GM19372 (cell line): ENCODE measurements around the gene LTK.

Source experiments
- ATAC-seq: cut with Tn5 transposase; IDR thresholded peaks from one replicate; pipeline ENCODE4 v1.9.1; 2021; ENCODE audit warnings: mild to moderate bottlenecking, low read depth, moderate library complexity; ENCODE audit not compliant: unreplicated experiment

Gene LTK

GRCh38 chr15:41513506-41514227 is at the start of gene LTK:
Gene LTK (minus strand): TSS chr15:41513827. CDS start chr15:41513709, 118 bp downstream.
- no peak for ATAC-seq

GRCh38 chr15:41562784-41563198 is 49.2 kb upstream of the LTK start:
- ATAC-seq, result no peak

- ATAC-seq, result no peak
Measured at GRCh38 chr15:41562244-41562643, 48.6 kb upstream of the LTK start.

- ATAC-seq, result no peak
Measured at GRCh38 chr15:41561777-41562145, 48.1 kb upstream of the LTK start.

GRCh38 chr15:41561104-41561776 is 47.6 kb upstream of the LTK start:
- no peak for ATAC-seq

- ATAC-seq, result no peak
Measured at GRCh38 chr15:41560572-41560874, 46.9 kb upstream of the LTK start.

GRCh38 chr15:41559239-41559782 is 45.7 kb upstream of the LTK start:
- ATAC-seq, result no peak

GRCh38 chr15:41558400-41559238 is 45.0 kb upstream of the LTK start, which contains the start of gene TYRO3:
Gene TYRO3 (plus strand): TSS chr15:41559212. CDS start chr15:41559258, 46 bp downstream.
- ATAC-seq, result no peak

GRCh38 chr15:41557673-41558399 is 44.2 kb upstream of the LTK start:
- ATAC-seq, result no peak

GRCh38 chr15:41556677-41557076 is 43.0 kb upstream of the LTK start:
- no peak for ATAC-seq

GRCh38 chr15:41554915-41555314 is 41.3 kb upstream of the LTK start:
- ATAC-seq, result no peak

GRCh38 chr15:41554343-41554742 is 40.7 kb upstream of the LTK start:
- ATAC-seq, result no peak

GRCh38 chr15:41553731-41554130 is 40.1 kb upstream of the LTK start:
- ATAC-seq, result no peak

- no peak for ATAC-seq
Measured at GRCh38 chr15:41550066-41550775, 36.6 kb upstream of the LTK start.

- ATAC-seq, result no peak
Measured at GRCh38 chr15:41546851-41547786, 33.5 kb upstream of the LTK start.

- no peak for ATAC-seq
Measured at GRCh38 chr15:41545218-41545617, 31.6 kb upstream of the LTK start.

- no peak for ATAC-seq
Measured at GRCh38 chr15:41544650-41545015, 31.0 kb upstream of the LTK start.

GRCh38 chr15:41543521-41543870 is 29.9 kb upstream of the LTK start:
- ATAC-seq, result no peak

- ATAC-seq, result no peak
Measured at GRCh38 chr15:41536866-41537265, 23.2 kb upstream of the LTK start.
